Upper lobe of left lung (tissue), 6 donors: Measurements from ENCODE around the gene RILPL2. TPM values are rescaled to one million over a fixed set of nuclear protein-coding genes. Genes with fewer than 3 reads are reported as not detected.

ENCODE experiments used
- ATAC-seq, 2 donors: fragments of 200-7000 bp; cut with Tn5 transposase; one replicate each; pipeline ENCODE4 v1.9.1; 2022; ENCODE audit warnings: mild to moderate bottlenecking in 2 of 2, moderate library complexity in 2 of 2; ENCODE audit not compliant: low FRiP score in 2 of 2
- DNase-seq, 2 donors: peaks; one replicate each; pipeline ENCODE4 v3.0.0-alpha.2; 2019 to 2020
- H3K27ac ChIP-seq, 4 donors: fragments of 200-600 bp; sonication (generic); one replicate each; pipeline ENCODE4 v1.5.1; 2016 to 2019
- H3K27me3 ChIP-seq, 4 donors: fragments of 200-600 bp; sonication (generic); one replicate each; pipeline ENCODE4 v1.5.1; 2017 to 2019
- H3K36me3 ChIP-seq, 4 donors: fragments of 200-600 bp; sonication (generic); one replicate each; pipeline ENCODE4 v1.5.1; 2016 to 2019
- H3K4me1 ChIP-seq, 4 donors: fragments of 200-600 bp; sonication (generic); one replicate each; pipeline ENCODE4 v1.5.1; 2018 to 2019
- H3K4me3 ChIP-seq, 4 donors: fragments of 200-600 bp; sonication (generic); one replicate each; pipeline ENCODE4 v1.5.1; 2017 to 2019; ENCODE audit warnings: mild to moderate bottlenecking in 2 of 4, moderate library complexity in 1 of 4
- H3K9me3 ChIP-seq, 4 donors: fragments of 200-600 bp; sonication (generic); one replicate each; pipeline ENCODE4 v1.5.1; 2018 to 2019
- EP300 ChIP-seq, 4 donors: sonication (generic); formaldehyde crosslinking; IDR thresholded peaks; one replicate each; pipeline ENCODE4 v1.5.1; 2017; ENCODE audit warnings: antibody characterized with exemption in 4 of 4, control low read depth in 2 of 4
- POLR2A ChIP-seq, 4 donors: fragments of 450-650 bp; IDR thresholded peaks; one replicate each; pipeline ENCODE4 v1.5.1; 2016 to 2017; ENCODE audit warnings: antibody characterized with exemption in 4 of 4, mild to moderate bottlenecking in 2 of 4
- POLR2AphosphoS5 ChIP-seq, 2 donors: sonication (generic); formaldehyde crosslinking; IDR thresholded peaks; one replicate each; pipeline ENCODE4 v1.5.1; 2017; ENCODE audit warnings: antibody characterized with exemption in 2 of 2
- whole genome bisulfite sequencing, 2 donors: methylation state at CpG; one replicate each; pipeline ENCODE4 v1.1.5; 2017 to 2018; 5-methylcytosine and 5-hydroxymethylcytosine counted together
- total RNA-seq, 6 donors: library from RNA; depleted of rRNA in 4 of 6; stranded (reverse); fragments of >200 nt in 4 of 6; gene quantifications; one replicate each; pipeline versions ENCODE4 v1.1.0 to v1.2.1, GENCODE V29; 2016 to 2021
- TF ChIP-seq, protein P1 (sequence below), 6 experiments: fragments of 450-650 bp in 4 of 6; fragments of 200-600 bp in 2 of 6; sonication (generic) in 2 of 6; IDR thresholded peaks; one replicate each; pipeline ENCODE4 v1.5.1; 2016 to 2019; ENCODE audit warnings: antibody characterized with exemption in 6 of 6
- donor health status: DM: no; HTN: no; CAD: no; lungs with moderate emphysema.
- donor health status: DM: no; HTN: yes; CAD: no; lungs with severe emphysema.

Gene RILPL2
- total RNA-seq, 6 donors from 2014 or later = 12.5 to 29.9 (median 14.6) TPM

DNA sequence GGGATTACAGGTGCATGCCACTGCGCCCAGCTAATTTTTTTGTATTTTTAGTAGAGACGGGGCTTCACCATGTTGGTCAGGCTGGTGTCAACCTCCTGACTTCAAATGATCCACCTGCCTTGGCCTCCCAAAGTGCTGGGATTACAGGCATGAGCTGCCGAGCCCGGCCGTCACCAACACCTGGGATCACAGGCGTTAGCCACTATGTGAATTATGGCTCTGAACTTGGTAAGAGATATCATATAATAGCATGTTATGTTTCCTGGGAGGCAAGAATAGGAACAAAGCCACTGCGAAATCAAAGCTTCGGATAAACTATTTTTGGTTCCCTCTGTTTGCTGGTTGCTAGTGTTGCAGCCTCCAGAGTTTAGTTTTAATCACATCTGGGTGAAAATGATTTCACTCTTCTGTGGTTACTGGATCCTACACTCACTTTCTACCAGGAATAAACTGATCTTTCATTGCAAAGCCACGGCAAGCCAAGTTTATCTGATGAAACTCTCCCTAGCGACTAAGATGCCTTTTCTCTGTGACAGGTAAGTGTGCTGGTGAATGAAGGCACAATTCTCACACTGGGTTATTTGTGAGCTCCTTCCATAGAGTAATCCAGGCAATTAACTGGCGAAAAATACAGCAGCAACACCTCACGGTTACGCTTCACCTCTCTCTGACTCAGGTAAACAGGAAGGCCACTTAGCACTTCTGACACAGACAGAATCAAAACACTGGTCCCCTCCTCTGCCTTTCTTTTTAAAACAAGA, 38.2 kb upstream of the RILPL2 start:
- DNase-seq (no peak), ATAC-seq (no peak)
- no peak overlapping the region for H3K4me3 ChIP-seq
- H3K27me3 ChIP-seq = no peaks in the 10 kb centered on the region
- peaks cover 0 to 33% (median 13%) of the 10 kb centered on the region in 4 donors for H3K36me3 ChIP-seq
- H3K9me3 ChIP-seq = no peaks in the 10 kb centered on the region
- TF ChIP-seq POLR2A (IDR thresholded peaks at IDR 0.05) (no peak), POLR2AphosphoS5 (IDR thresholded peaks at IDR 0.05) (no peak), EP300 (IDR thresholded peaks at IDR 0.05) (no peak)
- TF ChIP-seq, protein P1, sequence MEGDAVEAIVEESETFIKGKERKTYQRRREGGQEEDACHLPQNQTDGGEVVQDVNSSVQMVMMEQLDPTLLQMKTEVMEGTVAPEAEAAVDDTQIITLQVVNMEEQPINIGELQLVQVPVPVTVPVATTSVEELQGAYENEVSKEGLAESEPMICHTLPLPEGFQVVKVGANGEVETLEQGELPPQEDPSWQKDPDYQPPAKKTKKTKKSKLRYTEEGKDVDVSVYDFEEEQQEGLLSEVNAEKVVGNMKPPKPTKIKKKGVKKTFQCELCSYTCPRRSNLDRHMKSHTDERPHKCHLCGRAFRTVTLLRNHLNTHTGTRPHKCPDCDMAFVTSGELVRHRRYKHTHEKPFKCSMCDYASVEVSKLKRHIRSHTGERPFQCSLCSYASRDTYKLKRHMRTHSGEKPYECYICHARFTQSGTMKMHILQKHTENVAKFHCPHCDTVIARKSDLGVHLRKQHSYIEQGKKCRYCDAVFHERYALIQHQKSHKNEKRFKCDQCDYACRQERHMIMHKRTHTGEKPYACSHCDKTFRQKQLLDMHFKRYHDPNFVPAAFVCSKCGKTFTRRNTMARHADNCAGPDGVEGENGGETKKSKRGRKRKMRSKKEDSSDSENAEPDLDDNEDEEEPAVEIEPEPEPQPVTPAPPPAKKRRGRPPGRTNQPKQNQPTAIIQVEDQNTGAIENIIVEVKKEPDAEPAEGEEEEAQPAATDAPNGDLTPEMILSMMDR (IDR thresholded peaks at IDR 0.05) = no peak
- WGBS, 2 donors = 89 to 91% methylated on average over 13 of the region's 13 CpGs
- no peak overlapping the region for H3K27ac ChIP-seq
- H3K4me1 ChIP-seq = peaks cover 3 to 17% (median 9%) of the 10 kb centered on the region in 4 donors

DNA sequence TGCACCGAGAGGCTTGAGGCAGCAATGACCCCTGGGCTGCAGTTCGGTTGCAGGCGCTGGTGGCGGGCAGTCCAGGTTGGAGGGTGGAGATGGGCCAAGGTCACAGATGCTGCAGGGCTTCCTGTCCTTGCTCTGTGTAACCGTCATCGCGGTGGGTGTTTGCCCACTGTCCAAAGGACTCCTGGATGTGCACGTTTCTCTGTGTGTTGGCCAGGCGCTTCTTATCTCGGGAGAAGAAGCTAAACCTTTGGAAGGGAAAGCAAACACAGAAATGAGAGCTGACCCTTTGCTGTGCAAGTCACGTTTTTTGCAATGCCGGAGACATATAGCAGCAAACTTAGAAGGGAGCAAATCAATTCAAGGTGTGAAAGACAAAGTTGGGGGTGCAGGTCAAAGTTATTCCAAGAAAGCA, 36.0 kb upstream of the RILPL2 start:
- DNase-seq (no peak), ATAC-seq (no peak)
- no peaks in the 10 kb centered on the region for H3K9me3 ChIP-seq
- no peak overlapping the region for H3K27ac ChIP-seq
- H3K27me3 ChIP-seq = no peaks in the 10 kb centered on the region
- TF ChIP-seq POLR2AphosphoS5 (IDR thresholded peaks at IDR 0.05) (no peak), EP300 (IDR thresholded peaks at IDR 0.05) (no peak), POLR2A (IDR thresholded peaks at IDR 0.05) (no peak)
- TF ChIP-seq, protein P1 (IDR thresholded peaks at IDR 0.05) = no peak
- 88% methylated on average over 11 to 12 of the region's 12 CpGs for WGBS, 2 donors
- no peak overlapping the region for H3K4me3 ChIP-seq
- peaks cover 0 to 39% (median 13%) of the 10 kb centered on the region in 4 donors for H3K36me3 ChIP-seq
- H3K4me1 ChIP-seq = peaks cover 0 to 7% (median 3%) of the 10 kb centered on the region in 4 donors

DNA sequence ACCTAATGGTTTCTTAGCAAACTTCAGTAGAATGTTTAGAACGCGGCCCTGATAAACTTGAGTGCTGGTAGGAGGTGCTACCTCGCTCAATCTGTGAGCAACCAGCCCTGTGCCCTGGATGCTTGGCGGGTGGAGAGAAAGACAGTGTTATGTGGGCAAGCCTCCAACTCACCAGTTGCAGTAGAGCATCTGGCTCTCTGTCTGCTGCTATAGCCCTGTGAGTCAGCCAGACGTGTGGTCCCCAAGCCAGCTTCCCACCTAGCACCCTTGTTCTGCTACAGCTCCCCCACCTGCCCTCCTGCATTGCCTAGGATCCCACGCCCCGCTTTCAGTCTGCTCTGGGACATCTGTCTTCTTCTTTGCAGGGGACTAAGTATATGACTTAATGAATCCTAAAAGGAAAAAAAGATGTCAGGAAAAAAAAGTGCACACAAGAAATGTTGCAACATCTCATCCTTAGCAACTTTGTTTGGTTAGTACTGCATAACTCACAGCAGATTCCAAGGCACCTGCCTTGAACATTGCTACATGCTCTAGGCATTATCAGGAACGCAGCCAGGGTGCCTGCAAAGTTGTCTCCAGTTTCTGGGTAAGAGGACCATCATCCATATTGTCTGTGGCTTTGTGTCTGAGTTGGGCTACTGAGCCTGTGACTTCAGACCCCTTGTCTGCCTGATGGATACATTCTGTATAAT, 35.0 kb upstream of the RILPL2 start:
- Histone ChIP-seq H3K4me1 (peaks cover 0 to 7% (median 3%) of the 10 kb centered on the region in 4 donors), H3K4me3 (no peak overlapping the region), H3K27ac (peak overlapping the region in 1 of 4 donors; percentile 5), H3K27me3 (no peaks in the 10 kb centered on the region), H3K9me3 (no peaks in the 10 kb centered on the region), H3K36me3 (peaks cover 0 to 35% (median 13%) of the 10 kb centered on the region in 4 donors)
- peak; percentile 8 to 52 for ATAC-seq
- DNase-seq = no peak
- no peak for TF ChIP-seq EP300 (IDR thresholded peaks at IDR 0.05)
- TF ChIP-seq, protein P1 (IDR thresholded peaks at IDR 0.05) = no peak
- TF ChIP-seq POLR2A (IDR thresholded peaks at IDR 0.05) = no peak
- no peak for TF ChIP-seq POLR2AphosphoS5 (IDR thresholded peaks at IDR 0.05)
- WGBS, 2 donors = 71 to 80% methylated on average over 8 of the region's 8 CpGs

DNA sequence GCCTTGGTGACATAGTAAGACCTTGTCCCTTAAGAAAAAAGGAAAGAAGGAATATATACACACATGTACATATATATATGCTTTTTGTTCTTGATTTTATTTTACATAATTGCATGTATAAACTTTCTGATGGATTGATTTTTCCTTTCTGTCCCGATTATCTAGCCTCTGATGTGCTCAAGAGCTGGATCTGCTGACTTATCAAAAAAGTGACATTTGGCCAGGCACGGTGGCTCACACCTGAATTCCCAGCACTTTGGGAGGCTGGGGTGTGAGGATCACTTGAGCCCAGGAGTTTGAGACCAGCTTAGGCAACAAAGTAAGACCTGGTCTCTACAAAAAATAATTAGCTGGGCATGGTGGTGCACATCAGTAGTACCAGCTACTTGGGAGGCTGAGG, 33.5 kb upstream of the RILPL2 start:
- ATAC-seq = no peak
- Histone ChIP-seq H3K9me3 (no peaks in the 10 kb centered on the region), H3K4me3 (no peak overlapping the region), H3K36me3 (peaks cover 0 to 44% (median 18%) of the 10 kb centered on the region in 4 donors), H3K4me1 (peaks cover 0 to 7% (median 5%) of the 10 kb centered on the region in 4 donors), H3K27ac (no peak overlapping the region), H3K27me3 (no peaks in the 10 kb centered on the region)
- WGBS, 2 donors = 83 to 95% methylated on average over 2 of the region's 2 CpGs
- no peak for TF ChIP-seq EP300 (IDR thresholded peaks at IDR 0.05)
- TF ChIP-seq POLR2A (IDR thresholded peaks at IDR 0.05) = no peak
- TF ChIP-seq, protein P1 (IDR thresholded peaks at IDR 0.05) = no peak
- TF ChIP-seq POLR2AphosphoS5 (IDR thresholded peaks at IDR 0.05) = no peak
- no peak for DNase-seq
